C4-2B (cell line): ENCODE measurements around the gene DZANK1.
A peak's percentile ranks its signal among the peaks of the same experiment; 100 is the strongest.

ENCODE experiments used
- H3K27ac ChIP-seq: fragments of 450-650 bp; 2 replicates; pipeline ENCODE4 v1.5.1; 2017
- ZFX ChIP-seq: fragments of 450-650 bp; IDR thresholded peaks from 2 replicates; pipeline ENCODE4 v1.6.1; 2017
- TF ChIP-seq, protein P1 (sequence below): fragments of 450-650 bp; conservative IDR thresholded peaks from 2 replicates; pipeline ENCODE4 v1.5.1; 2017; ENCODE audit warnings: mild to moderate bottlenecking

The DZANK1 gene

DNA sequence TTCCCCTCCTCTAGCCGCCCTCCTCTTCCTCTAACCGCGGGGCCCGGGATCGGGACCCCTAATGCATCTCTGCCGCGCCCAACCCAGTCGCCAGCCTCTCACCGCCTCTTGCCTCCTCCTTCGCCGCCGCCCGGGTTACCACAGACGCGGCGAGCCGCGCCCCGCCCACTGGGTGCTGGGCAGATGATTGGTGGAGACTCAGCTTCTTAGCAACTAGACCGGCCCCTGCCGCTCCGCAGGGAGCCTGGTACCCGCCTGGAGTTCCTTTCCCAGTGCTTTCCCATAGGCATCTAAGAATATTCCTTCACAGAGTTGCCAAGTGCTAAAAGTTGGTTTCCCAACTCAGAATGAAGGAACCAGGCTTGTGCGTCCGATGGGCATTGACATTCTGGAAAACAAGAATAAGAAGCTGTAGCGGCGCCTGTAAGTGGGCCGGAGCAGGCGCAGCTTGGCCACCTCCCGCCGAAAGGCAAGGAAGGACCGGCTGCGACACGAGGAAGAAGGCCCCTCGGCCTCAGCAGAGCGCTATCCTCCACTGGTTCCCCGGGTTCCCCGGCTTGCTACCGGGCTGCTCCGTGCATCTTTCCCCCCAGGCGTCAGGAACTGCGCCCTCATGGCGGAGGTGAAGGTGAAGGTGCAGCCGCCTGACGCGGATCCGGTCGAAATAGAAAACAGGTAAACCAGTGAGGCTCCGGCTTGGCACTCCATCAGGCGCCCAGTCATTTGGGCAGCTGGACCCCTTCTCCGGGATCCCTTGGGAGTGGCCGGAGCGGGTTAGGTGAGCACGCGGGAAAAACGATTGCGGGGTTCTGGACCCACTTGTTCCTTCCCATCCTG, at the start of gene DZANK1, which contains the start of gene POLR3F:
TSS of gene DZANK1 (minus strand) at position 137 of the 837 bp plus-strand sequence. CDS start 1,672 bp downstream, outside the sequence.
TSS of gene POLR3F (plus strand) at position 497 of the 837 bp plus-strand sequence. CDS start at position 614, 117 bp downstream.
- H3K27ac ChIP-seq, result peak within 1 kb of the TSS; percentile 87

DNA sequence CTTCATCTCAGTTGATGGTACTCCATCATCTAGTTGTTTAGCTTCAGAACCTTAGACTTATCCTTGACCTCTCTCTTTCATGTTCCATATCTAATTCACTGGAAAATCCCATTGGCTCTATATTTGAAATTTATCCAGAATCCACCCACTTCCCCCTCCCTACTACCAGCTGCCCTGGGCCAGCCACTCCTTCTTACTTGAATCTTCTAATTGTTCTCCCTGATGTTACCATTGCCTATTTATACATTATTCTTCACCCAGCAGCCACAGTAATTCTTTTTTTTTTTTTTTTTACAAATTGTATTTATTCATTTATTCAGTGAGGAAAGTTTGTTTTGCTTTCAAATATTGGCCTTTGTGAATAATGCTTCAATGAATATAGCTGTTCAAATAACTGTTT, 49.1 kb upstream of the DZANK1 start:
- no peak for TF ChIP-seq ZFX

More for the DNA sequence above, at the start of gene DZANK1, which contains the start of gene POLR3F:
- TF ChIP-seq, protein P1, sequence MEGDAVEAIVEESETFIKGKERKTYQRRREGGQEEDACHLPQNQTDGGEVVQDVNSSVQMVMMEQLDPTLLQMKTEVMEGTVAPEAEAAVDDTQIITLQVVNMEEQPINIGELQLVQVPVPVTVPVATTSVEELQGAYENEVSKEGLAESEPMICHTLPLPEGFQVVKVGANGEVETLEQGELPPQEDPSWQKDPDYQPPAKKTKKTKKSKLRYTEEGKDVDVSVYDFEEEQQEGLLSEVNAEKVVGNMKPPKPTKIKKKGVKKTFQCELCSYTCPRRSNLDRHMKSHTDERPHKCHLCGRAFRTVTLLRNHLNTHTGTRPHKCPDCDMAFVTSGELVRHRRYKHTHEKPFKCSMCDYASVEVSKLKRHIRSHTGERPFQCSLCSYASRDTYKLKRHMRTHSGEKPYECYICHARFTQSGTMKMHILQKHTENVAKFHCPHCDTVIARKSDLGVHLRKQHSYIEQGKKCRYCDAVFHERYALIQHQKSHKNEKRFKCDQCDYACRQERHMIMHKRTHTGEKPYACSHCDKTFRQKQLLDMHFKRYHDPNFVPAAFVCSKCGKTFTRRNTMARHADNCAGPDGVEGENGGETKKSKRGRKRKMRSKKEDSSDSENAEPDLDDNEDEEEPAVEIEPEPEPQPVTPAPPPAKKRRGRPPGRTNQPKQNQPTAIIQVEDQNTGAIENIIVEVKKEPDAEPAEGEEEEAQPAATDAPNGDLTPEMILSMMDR, result no peak
- peak; percentile 35; the same call in 1 of the 2 replicates for TF ChIP-seq ZFX

DNA sequence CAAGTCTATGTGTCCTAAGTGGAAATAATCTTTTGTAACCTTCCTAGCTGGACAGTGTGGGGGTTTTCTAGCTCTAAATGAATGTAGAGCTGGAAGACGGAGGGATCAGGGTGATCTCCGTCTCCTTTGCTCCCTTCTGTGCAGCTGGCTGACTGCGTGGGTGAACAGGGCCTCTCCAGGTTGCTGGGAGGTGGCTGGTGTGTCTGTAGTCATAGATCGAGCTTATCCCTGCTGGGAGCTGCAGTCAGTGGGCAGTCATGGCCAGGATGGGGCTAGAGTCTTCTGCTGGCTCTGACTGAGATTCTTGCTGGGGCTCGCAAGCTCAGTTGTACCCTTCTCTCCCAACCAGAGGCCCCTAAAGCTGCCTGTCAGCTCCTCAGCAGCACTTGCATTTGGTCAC, 47.3 kb upstream of the DZANK1 start:
- H3K27ac ChIP-seq, result no peak overlapping the region

More for the DNA sequence above, 49.1 kb upstream of the DZANK1 start:
- H3K27ac ChIP-seq, result no peak overlapping the region

DNA sequence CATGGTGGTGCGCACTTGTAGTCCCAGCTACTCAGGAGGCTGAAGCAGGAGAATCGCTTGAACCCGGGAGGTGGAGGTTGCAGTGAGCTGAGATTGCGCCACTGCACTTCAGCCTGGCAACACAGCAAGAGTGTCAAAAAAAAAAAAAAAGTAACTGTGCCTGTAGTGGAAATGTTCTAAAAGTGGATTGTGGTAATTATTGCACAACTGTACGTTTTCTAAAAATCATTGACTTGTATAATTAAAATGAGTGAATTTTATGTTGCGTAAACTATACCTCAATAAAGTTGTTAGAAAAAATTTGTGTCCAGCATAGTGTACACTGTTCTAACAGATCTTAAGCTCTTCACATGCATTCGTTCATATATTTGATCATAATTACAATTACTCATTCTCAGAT, 46.4 kb upstream of the DZANK1 start:
- TF ChIP-seq, protein P1, result no peak
- TF ChIP-seq ZFX, result no peak
- no peak overlapping the region for H3K27ac ChIP-seq

More for the DNA sequence above, 47.3 kb upstream of the DZANK1 start:
- TF ChIP-seq, protein P1, result no peak
- TF ChIP-seq ZFX, result no peak

DNA sequence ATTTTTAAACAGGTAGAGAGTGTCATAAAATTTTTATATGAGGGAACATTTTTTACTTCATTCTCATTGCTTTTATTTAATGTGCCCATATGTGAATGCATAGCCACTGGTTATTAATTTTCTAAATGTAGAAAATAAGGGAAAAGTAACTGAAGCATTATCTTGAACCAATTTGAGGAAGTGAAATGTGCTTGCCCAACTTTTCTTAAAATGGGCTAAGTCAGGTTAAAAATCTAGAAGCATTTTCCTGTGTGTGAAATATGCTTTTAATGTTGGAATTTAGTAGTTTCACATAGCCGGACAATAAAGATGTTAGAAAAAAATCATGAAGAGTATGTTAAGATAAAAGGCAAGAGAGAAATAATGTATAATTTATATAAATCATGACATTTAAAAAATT, 44.7 kb upstream of the DZANK1 start:
- H3K27ac ChIP-seq, result no peak overlapping the region
- TF ChIP-seq, protein P1, result no peak
- no peak for TF ChIP-seq ZFX

DNA sequence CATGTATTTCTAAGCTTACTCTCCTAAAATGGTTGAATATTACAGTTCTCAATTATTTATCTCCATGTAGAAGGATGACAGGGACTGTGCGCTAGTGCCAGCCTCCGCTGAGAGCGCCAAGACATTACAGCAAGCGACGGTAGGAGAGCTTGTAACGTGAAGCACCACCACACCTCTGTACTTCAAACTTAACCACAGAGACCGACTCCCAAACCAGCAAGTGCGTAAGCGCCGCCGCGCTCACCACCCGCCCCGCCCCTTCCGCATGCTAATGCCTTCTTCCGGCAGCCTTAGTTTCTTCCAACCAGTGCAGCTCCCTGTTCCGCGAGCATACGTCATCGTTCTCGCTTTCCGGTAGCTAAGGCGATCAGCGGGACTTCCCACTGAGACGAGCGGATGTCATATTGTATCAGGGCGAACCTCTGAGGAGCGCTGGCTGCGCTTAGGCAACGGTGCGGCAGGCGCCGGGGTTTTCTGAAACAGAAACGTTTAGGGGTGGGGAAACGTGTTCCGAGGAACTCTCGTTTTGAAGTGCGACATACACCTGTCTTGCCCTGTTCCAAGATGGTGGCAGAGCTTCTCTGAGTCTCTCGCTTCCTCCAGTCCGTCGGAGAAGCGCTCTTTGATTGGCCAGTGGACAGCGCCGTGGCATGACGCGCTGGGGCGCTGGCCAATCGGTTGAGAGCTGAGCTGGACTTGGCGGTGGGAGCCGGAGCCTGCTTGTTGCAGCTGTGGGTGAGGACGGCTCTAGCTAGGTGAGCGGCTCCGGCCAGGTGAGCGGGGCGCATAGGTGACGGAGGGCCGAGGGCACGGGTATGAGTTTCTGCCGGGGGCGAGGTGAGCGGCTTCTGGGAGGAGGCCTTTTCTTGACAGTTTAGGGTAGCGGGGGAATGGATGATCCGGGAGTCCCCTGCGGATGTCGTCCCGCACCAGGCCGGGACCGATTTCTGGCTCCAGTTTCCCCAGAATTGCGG, 40.7 kb upstream of the DZANK1 start, which contains the start of gene SEC23B:
TSS of gene SEC23B (plus strand) at position 723 of the 974 bp plus-strand sequence. CDS start 2,896 bp downstream, outside the sequence.
- TF ChIP-seq ZFX, result peak; percentile 56
- TF ChIP-seq, protein P1, result no peak
- peak within 1 kb of the TSS; percentile 81 for H3K27ac ChIP-seq

DNA sequence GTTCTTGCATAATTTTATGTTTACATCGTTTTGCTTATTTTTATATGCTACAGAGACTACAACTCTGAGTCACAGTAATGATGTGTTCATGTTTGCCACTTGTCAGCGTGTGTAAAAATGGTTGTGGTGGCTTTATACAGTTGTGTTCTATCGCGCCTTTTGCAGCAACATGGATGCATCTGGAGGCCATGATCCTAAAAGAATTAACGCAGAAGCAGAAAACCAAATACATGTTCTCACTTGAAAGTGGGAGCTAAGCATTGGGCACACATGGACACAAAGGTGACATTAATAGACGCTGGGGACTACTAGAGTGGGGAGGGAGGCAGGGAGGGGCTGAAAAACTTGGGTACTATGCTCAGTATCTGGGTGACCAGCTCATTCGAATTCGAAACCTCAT, 39.9 kb upstream of the DZANK1 start:
- peak overlapping the region; percentile 81 for H3K27ac ChIP-seq
- no peak for TF ChIP-seq ZFX
- TF ChIP-seq, protein P1, result no peak
